Activated naive CD4-positive, alpha-beta T cell treated with anti-CD3 and anti-CD28 coated beads for 36 hours (primary cell): ENCODE data around the gene OPN1LW. TPM values are rescaled to one million over a fixed set of nuclear protein-coding genes. Genes with fewer than 3 reads are reported as not detected.
"Not testable (repeated sequence)": the region's sequence is repeated elsewhere in the genome, so short reads cannot be mapped to it uniquely, and the experiment has no call there.

Experiments
- CTCF ChIA-PET: fragments of 350-600 bp; sonication (Branson Sonifier 250); formaldehyde crosslinking; loops from one replicate; lab custom pipeline; 2021; ENCODE audit warnings: antibody characterized with exemption; lab: Charles Lee
- DNase-seq: peaks from one replicate; pipeline ENCODE4 v3.0.0-alpha.2; 2020
- H3K27ac Mint-ChIP-seq: one replicate; pipeline ENCODE4 v1.8.0; 2021; ENCODE audit warnings: mild to moderate bottlenecking, mixed read lengths
- H3K27me3 Mint-ChIP-seq: one replicate; pipeline ENCODE4 v1.8.0; 2021; ENCODE audit warnings: low read depth, mixed read lengths
- H3K36me3 Mint-ChIP-seq: one replicate; pipeline ENCODE4 v1.8.0; 2021; ENCODE audit warnings: low read depth, mixed read lengths
- H3K4me1 Mint-ChIP-seq: one replicate; pipeline ENCODE4 v1.8.0; 2021; ENCODE audit warnings: low read depth, mixed read lengths
- H3K4me3 Mint-ChIP-seq: one replicate; pipeline ENCODE4 v1.8.0; 2021; ENCODE audit warnings: mild to moderate bottlenecking, moderate library complexity, mixed read lengths
- H3K9me3 Mint-ChIP-seq: one replicate; pipeline ENCODE4 v1.8.0; 2021; ENCODE audit warnings: mixed read lengths
- intact Hi-C: fragments of 100-400 bp; cut with micrococcal nuclease; formaldehyde crosslinking; loops from one replicate; pipeline ENCODE4 v1.15.1; 2023
- total RNA-seq, 2 experiments: library from RNA; stranded (reverse); gene quantifications; one replicate each; pipeline ENCODE4 v1.2.3, GENCODE V29; 2021

The OPN1LW gene
- total RNA-seq, 2 experiments from 2014 or later, result not detected

GRCh38 chrX:154138857-154139256 is 5.2 kb upstream of the OPN1LW start:
- no peaks in the 10 kb centered on the region for H3K9me3 Mint-ChIP-seq
- peaks cover 11% of the 10 kb centered on the region for H3K4me1 Mint-ChIP-seq
- H3K27me3 Mint-ChIP-seq, result no peaks in the 10 kb centered on the region
- intact Hi-C loops, result no loop called here
- no peak overlapping the region for H3K4me3 Mint-ChIP-seq
- CTCF ChIA-PET, result no interaction called here
- no peaks in the 10 kb centered on the region for H3K36me3 Mint-ChIP-seq
- DNase-seq, result no peak
- H3K27ac Mint-ChIP-seq, result no peak overlapping the region

DNA sequence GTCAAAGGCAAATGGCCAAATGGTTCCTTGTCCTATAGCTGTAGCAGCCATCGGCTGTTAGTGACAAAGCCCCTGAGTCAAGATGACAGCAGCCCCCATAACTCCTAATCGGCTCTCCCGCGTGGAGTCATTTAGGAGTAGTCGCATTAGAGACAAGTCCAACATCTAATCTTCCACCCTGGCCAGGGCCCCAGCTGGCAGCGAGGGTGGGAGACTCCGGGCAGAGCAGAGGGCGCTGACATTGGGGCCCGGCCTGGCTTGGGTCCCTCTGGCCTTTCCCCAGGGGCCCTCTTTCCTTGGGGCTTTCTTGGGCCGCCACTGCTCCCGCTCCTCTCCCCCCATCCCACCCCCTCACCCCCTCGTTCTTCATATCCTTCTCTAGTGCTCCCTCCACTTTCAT is 3.8 kb upstream of the OPN1LW start:
- no peak for DNase-seq
- no peak overlapping the region for H3K27ac Mint-ChIP-seq
- peaks cover 11% of the 10 kb centered on the region for H3K4me1 Mint-ChIP-seq
- intact Hi-C loops, result no loop called here
- no peaks in the 10 kb centered on the region for H3K9me3 Mint-ChIP-seq
- H3K27me3 Mint-ChIP-seq, result no peaks in the 10 kb centered on the region
- no peaks in the 10 kb centered on the region for H3K36me3 Mint-ChIP-seq
- H3K4me3 Mint-ChIP-seq, result no peak overlapping the region
- CTCF ChIA-PET, result no interaction called here

DNA sequence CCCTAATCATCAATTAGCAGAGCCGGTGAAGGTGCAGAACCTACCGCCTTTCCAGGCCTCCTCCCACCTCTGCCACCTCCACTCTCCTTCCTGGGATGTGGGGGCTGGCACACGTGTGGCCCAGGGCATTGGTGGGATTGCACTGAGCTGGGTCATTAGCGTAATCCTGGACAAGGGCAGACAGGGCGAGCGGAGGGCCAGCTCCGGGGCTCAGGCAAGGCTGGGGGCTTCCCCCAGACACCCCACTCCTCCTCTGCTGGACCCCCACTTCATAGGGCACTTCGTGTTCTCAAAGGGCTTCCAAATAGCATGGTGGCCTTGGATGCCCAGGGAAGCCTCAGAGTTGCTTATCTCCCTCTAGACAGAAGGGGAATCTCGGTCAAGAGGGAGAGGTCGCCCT is 3.3 kb upstream of the OPN1LW start:
- Mint-ChIP-seq H3K36me3 (no peaks in the 10 kb centered on the region), H3K4me3 (no peak overlapping the region), H3K27me3 (no peaks in the 10 kb centered on the region), H3K9me3 (no peaks in the 10 kb centered on the region), H3K27ac (no peak overlapping the region), H3K4me1 (peaks cover 7% of the 10 kb centered on the region)
- no peak for DNase-seq
- CTCF ChIA-PET, result no interaction called here
- intact Hi-C loops, result no loop called here

GRCh38 chrX:154142386-154142785 is 1.7 kb upstream of the OPN1LW start:
- CTCF ChIA-PET, result no interaction called here
- no peak overlapping the region for H3K4me3 Mint-ChIP-seq
- no peaks in the 10 kb centered on the region for H3K36me3 Mint-ChIP-seq
- H3K9me3 Mint-ChIP-seq, result no peaks in the 10 kb centered on the region
- intact Hi-C loops, result no loop called here
- H3K4me1 Mint-ChIP-seq, result no peaks in the 10 kb centered on the region
- H3K27me3 Mint-ChIP-seq, result no peaks in the 10 kb centered on the region
- H3K27ac Mint-ChIP-seq, result no peak overlapping the region
- DNase-seq, result no peak

- intact Hi-C loops, result no loop called here
- Mint-ChIP-seq H3K27me3 (no peaks in the 10 kb centered on the region), H3K9me3 (no peaks in the 10 kb centered on the region), H3K4me3 (no peak overlapping the region), H3K4me1 (no peaks in the 10 kb centered on the region), H3K27ac (no peak overlapping the region), H3K36me3 (no peaks in the 10 kb centered on the region)
- CTCF ChIA-PET, result interaction anchor here (1.0 kb wide), 1 partner anchor 21 kb away, joined by 3 read pairs; no protein-coding TSS in a partner anchor
- DNase-seq, result no peak
Observed at GRCh38 chrX:154142950-154143745, 895 bp upstream of the OPN1LW start.

DNA sequence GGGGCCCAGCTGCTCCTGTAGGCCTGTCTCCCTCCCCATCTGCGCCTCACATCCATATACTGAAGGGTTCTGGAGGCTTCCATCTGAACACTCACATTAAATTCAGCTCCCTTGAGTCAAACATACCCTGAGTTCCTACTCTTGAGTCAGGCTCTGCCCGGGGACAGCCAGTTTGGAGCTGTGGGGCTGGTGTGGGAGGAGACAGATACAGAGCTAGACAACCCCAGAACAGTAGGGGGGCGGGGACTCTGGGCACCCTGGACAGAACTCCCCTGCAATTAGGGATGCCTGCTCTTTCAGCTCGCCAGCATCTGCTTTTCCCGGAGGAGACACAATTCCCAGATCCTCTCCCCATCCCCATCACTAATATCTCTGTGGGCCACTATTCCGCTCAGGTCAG is 7.0 kb downstream of the OPN1LW start:
- H3K9me3 Mint-ChIP-seq, DNase-seq, intact Hi-C loops, H3K4me3 Mint-ChIP-seq, H3K4me1 Mint-ChIP-seq, H3K36me3 Mint-ChIP-seq, CTCF ChIA-PET, H3K27ac Mint-ChIP-seq, H3K27me3 Mint-ChIP-seq: not testable (repeated sequence)

DNA sequence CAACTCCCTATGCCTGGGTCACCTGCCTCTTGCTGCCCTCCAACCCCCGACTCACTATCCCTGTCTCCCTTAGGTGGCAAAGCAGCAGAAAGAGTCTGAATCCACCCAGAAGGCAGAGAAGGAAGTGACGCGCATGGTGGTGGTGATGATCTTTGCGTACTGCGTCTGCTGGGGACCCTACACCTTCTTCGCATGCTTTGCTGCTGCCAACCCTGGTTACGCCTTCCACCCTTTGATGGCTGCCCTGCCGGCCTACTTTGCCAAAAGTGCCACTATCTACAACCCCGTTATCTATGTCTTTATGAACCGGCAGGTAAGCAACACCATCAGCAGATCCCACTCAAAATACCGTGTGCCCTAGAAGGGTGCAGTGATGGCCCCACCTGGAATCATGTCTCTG is 12.2 kb downstream of the OPN1LW start:
- H3K4me1 Mint-ChIP-seq, CTCF ChIA-PET, intact Hi-C loops, H3K9me3 Mint-ChIP-seq, DNase-seq, H3K27me3 Mint-ChIP-seq, H3K4me3 Mint-ChIP-seq, H3K27ac Mint-ChIP-seq, H3K36me3 Mint-ChIP-seq: not testable (repeated sequence)

- H3K4me3 Mint-ChIP-seq, H3K27ac Mint-ChIP-seq, H3K9me3 Mint-ChIP-seq, H3K36me3 Mint-ChIP-seq, H3K27me3 Mint-ChIP-seq, DNase-seq, CTCF ChIA-PET, H3K4me1 Mint-ChIP-seq, intact Hi-C loops: not testable (repeated sequence)
Observed at GRCh38 chrX:154157207-154157606, 13.2 kb downstream of the OPN1LW start.

- CTCF ChIA-PET, H3K27me3 Mint-ChIP-seq, intact Hi-C loops, H3K4me1 Mint-ChIP-seq, H3K9me3 Mint-ChIP-seq, H3K36me3 Mint-ChIP-seq, DNase-seq, H3K4me3 Mint-ChIP-seq, H3K27ac Mint-ChIP-seq: not testable (repeated sequence)
Observed at GRCh38 chrX:154159345-154159744, 15.3 kb downstream of the OPN1LW start.

DNA sequence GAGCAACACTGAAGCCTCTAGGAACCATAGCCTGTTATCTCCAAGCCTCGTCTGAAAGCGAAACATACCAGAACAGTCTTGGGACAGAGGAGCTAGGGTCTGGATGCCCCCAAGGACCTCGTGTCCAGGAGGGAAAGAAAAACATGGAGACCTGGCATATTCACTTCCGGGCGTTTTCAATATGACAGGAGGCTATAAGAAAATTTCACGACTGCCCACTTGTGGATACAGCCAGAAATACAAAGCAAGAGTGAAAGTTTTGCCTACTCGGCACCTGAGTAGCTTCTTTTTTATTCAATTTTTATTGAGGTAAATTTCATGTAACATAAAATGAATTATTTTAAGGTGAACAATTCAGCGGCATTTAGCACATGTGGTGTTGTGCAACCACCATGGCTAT is 20.9 kb downstream of the OPN1LW start:
- H3K9me3 Mint-ChIP-seq, H3K4me3 Mint-ChIP-seq, DNase-seq, H3K27ac Mint-ChIP-seq, intact Hi-C loops, CTCF ChIA-PET, H3K4me1 Mint-ChIP-seq, H3K36me3 Mint-ChIP-seq, H3K27me3 Mint-ChIP-seq: not testable (repeated sequence)

DNA sequence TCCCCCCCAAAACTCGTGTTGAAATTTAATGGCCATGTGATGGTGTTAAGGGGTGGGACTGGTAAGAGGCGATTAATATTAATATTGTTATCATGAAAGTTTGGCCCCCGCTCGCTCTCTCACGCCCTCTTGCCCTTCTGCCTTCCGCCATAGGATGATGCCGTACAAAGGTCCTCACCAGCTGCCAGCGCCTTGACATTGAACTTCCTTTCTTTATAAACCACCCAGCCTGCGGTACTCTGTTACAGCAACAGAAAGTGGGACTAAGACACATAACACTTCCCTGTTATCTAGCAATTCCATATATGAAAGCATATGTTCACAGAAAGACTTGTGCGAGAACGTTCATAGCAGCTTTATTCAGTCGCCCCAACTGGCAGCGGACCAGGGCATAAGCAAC is 24.3 kb downstream of the OPN1LW start:
- H3K27ac Mint-ChIP-seq, CTCF ChIA-PET, H3K27me3 Mint-ChIP-seq, H3K9me3 Mint-ChIP-seq, DNase-seq, H3K4me1 Mint-ChIP-seq, H3K36me3 Mint-ChIP-seq, H3K4me3 Mint-ChIP-seq, intact Hi-C loops: not testable (repeated sequence)

GRCh38 chrX:154172535-154172943 is 28.5 kb downstream of the OPN1LW start:
- H3K4me1 Mint-ChIP-seq, H3K9me3 Mint-ChIP-seq, H3K4me3 Mint-ChIP-seq, H3K36me3 Mint-ChIP-seq, H3K27me3 Mint-ChIP-seq, intact Hi-C loops, CTCF ChIA-PET, DNase-seq, H3K27ac Mint-ChIP-seq: not testable (repeated sequence)

DNA sequence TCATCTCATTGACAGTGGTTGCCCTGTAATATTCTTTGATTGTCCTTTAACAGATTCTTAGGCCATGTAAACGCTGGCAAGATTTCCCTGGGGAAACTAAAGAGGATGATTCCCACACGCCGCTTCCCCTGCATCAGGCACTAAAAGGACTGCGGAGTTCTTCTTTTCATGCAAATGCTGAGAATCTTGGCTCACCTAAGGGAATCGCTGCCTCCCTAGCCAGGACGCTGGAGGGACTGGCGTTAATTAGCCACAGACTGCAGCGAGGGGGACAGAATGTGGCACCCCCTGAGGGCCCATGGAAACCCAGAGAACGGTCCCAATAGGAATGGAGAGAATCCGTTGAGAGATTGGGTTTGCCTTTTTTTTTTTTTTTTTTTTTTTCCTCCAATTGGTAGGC is 30.3 kb downstream of the OPN1LW start:
- H3K36me3 Mint-ChIP-seq, H3K4me3 Mint-ChIP-seq, intact Hi-C loops, CTCF ChIA-PET, DNase-seq, H3K4me1 Mint-ChIP-seq, H3K27me3 Mint-ChIP-seq, H3K27ac Mint-ChIP-seq, H3K9me3 Mint-ChIP-seq: not testable (repeated sequence)
